Stimulated activated CD4-positive, alpha-beta T cell treated with anti-CD3 and anti-CD28 coated beads, Interleukin-12 subunit alpha, Interleukin-12 subunit beta, amount 100 ng/mL, for 4 hours (primary cell): Measurements from ENCODE around the gene ZC4H2.
"Not testable (repeated sequence)": the region's sequence is repeated elsewhere in the genome, so short reads cannot be mapped to it uniquely, and the experiment has no call there.

ENCODE experiments used
- DNase-seq: peaks from one replicate; pipeline ENCODE4 v3.0.0-alpha.2; 2020

The ZC4H2 gene, protein sequence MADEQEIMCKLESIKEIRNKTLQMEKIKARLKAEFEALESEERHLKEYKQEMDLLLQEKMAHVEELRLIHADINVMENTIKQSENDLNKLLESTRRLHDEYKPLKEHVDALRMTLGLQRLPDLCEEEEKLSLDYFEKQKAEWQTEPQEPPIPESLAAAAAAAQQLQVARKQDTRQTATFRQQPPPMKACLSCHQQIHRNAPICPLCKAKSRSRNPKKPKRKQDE

DNA sequence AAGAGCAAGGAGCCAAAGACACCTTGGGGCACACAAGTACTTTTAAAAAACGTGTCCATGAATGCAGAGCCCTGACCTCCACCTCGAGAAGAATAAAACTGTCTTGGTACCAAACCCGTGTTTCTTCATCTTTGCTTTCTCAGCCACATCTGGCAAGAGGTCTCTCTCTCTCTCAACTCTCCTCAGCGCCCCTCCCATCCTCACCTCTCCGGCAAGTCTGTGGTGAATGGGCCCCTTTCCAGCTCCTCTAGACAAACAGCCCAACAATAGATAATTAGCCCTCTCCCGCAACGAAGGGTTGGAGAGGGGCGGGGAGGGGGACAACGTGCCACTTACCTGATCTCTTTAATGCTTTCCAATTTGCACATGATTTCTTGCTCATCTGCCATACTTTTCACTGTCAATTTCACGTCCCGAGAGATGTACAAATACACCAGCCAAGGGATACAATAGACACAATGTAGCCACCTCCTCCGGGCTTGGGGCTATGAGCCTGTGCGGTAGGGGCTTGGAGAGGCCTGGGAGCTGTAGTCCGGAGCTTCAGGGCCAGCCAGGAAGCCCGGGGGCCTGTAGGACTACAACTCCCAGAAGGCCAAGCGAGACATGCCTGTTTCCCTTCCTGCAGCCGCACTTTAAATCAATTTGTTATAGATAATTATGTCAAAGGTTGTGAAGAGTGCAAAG lies at the start of gene ZC4H2:
ZC4H2 (minus strand) TSS at position 462 of the 684 bp plus-strand sequence; CDS start at position 389, 73 bp downstream.
- DNase-seq: peak; percentile 54

DNA sequence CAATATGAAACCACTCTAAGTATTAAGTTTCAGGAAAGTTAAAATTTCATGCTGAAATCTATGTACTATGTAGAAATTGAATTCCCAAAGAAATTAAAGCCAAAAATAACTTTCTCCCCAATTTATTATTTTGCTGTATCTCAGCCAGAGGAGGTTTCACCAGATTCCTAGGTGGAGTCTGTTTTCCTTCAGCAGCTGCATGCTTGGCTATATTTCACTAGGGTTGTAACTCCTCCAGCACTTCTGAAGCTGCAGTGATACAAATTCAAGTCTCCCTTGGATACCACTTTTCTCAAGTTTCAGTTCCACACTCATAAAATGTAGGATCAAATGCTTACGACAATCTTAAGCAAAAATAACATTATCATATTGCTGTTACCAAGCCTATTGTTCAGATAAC lies 41.2 kb upstream of the ZC4H2 start:
- no peak for DNase-seq

DNA sequence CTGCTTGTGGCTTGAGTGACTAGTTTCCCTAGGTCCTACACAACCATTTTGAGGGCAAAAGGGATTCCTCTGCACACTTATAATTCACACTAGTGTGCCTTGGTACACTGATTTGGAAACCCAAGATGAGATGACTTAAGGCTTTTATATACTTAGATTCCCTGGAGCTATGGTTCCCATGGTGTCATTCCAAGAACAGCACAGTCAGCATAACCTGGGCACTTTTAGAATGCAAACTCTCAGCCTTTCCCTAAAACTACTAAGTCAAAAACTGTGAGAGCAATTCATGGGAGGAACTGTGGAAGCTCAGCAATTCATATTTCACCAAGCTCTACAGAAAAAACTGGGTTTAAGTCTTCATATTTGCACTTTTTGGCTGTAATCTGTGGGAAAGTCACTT lies 38.0 kb upstream of the ZC4H2 start:
- DNase-seq: no peak

- no peak for DNase-seq
Observed at GRCh38 chrX:65009459-65009858, 33.2 kb upstream of the ZC4H2 start.

DNA sequence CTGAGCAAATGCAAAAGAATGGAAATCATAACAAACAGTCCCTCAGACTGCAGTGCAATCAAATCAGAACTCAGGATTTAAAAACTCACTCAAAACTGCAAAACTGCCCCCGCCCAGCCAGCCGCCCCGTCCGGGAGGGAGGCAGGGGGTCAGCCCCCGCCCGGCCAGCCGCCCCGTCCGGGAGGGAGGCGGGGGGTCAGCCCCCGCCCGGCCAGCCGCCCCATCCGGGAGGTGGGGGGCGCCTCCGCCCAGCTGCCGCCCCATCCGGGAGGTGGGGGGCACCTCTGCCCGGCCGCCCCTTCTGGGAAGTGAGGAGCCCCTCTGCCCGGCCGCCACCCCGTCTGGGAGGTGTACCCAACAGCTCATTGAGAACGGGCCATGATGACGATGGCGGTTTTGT lies 26.0 kb upstream of the ZC4H2 start:
- not testable (repeated sequence) for DNase-seq

- DNase-seq: no peak
Observed at GRCh38 chrX:64996805-64997204, 20.6 kb upstream of the ZC4H2 start.

DNA sequence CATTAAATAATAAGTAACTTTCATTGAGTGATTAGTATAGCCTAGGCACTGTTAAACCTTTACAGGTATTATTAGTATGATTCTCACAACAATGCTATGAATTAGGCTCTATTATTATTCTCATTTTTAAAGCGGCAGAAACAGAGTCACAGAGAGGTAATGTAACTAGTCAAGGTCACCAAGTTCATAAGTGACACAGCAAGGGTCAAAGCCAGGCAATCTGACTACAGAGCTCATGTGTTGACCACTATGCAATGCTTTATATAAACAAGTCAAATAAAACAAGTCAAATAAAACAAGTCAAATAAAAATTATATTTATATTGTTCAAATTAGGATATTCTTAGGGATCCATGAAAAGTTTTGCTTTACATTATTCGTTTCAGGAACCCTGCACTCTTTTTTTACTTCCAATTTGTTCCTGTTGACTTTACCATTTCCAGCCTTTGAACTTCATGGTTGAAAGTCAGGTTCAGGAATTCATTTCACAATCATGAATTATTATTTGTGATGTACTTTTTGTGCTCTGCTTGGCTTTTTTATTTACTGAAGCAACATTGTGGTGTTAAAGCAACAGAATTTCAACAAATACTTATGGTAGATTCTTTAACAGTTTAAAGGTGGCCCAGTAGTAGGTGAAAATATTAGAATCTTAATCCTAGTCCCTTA lies 18.0 kb upstream of the ZC4H2 start:
- DNase-seq: no peak

DNA sequence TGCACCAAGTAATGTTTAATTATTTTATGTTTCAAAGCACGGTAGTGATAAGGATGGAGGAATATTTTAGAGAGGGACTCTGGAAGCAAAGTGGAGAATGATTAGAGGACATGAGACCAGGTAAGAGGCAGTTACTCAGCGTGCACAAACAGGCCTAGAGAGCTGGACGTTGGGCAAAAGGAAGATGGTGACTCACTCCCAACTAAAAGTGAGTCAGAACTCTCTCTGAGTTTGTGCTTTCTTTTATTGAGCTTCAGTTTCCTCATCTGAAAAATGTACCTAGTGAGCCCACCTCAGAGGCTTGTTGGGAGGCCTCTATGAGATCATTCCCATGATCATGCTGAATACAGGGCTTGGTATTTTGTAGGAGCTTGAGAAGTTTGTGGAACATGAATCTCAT lies 1.6 kb upstream of the ZC4H2 start:
- DNase-seq: no peak

- no peak for DNase-seq
Observed at GRCh38 chrX:64977051-64977450, 801 bp upstream of the ZC4H2 start.

DNA sequence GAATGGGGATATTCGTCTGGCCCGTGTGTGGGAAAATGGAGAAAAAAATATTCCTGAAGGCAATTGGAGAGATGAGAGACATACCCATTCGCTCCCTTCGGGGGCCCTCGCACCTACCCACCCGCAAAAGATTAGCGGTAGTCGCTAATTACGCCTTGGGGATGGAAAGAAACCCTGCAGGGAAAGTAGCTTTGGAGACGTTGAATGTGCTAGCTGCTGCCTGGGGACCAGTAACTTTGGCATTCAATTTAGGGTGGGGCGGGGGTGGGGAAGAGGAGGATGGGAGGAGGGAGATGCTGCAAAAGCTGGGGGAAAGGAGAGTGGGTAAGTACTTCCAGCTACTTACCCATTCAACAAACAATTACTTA lies 407 bp upstream of the ZC4H2 start:
- no peak for DNase-seq

DNA sequence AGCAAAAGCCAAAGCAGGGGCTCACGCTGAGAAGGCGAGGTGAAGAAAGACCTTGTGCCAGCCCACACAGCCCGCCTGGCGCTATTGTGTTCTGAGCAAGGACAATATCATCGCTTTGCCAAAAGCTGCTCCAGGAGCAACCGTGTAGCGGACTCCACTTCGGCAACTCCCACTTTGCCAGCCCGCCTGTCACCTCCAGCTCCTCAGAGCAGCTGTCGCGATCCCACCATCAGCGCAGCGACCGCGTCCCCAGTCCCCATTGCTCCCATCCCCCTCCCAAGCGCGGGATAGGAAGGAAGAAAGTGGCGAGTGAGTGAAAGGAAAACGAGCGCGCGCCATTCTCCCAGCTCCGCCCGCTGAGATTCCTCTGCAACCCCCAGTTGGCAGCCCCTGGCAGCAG lies 759 bp downstream of the ZC4H2 start:
- peak; percentile 10 for DNase-seq

DNA sequence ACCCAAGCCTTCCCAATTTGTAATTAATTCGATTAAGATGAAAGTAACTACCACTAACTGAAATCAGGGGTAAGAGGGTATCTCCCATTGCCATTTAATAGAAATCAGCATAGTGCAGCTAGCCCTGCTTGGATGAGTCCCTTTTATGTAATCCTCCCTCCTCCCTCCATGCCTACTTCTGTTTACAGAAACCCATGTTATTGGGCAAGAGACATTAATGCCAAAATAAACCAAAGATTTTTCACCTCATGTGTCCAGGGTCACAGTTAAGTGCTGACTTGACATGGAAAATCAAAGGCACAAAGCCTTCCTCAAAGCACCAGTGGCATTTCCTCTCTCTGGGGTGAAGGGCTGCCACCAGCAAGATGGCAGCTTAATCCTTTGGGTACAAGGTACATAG lies 50.8 kb downstream of the ZC4H2 start:
- DNase-seq: no peak

DNA sequence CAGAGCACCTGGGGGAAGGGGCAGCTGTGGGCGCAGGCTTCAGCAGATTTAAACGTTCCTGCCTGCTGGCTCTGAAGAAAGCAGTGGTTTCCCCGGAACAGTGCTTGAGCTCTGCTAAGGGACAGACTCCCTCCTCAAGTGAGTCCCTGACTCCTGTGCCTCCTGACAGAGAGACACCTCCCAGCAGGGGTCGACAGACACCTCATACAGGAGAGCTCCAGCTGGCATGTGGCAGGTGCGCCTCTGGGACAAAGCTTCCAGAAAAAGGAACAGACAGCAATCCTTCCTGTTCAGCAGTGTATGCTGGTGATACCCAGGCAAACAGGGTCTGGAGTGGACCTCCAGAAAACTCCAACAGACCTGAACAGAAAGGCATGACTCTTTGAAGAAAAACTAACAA lies 68.1 kb downstream of the ZC4H2 start:
- DNase-seq: no peak

DNA sequence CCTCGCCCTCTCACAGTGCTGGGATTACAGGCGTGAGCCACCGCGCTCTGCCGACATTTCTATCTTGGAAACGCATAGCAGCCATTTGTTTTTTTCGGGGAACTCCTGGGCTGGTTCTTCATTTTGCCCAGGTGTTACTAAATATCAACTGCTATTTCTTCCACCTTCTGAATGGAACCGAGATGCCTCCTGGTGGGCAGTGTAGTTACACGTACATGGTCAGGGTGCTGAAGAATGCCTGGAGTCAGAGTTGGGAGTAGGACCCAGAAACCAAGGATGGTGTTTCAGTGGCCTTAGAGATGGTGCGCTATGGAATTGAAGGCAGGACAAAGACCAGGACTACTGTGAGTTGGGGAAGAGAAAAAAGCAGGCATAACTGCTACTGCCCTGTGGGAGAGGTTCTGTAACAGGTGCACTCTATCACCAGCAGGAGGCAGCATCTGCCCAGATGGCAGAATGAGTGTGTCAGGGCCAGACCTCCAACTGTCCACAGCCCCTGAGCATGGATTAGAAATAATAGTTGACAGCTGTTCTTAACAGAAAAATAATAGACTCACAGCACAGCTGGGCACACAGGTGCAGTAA lies 81.7 kb downstream of the ZC4H2 start:
- DNase-seq: peak; percentile 8

DNA sequence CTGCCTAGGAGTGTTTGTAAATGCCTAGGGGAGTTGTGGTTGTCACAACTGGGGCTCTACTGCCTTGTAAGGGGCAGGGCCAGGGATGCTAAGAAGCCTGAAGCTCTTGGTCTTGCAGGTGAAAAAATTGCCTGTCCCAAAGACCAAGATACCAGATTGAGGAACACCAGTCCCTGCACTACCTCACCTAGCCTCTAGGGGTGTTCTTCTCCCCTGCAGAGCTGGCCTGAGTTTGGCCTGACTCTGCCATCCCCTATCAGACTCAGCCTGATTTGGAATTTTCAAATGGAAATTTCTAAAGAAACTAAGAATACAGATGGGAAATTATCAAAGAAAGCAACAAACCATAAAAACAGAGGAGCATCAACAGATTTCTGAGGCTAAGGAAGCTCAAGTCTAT lies 90.4 kb downstream of the ZC4H2 start:
- DNase-seq: no peak

GRCh38 chrX:64878709-64879108 lies 97.5 kb downstream of the ZC4H2 start:
- DNase-seq: not testable (repeated sequence)

- no peak for DNase-seq
Observed at GRCh38 chrX:64867217-64867616, 109.0 kb downstream of the ZC4H2 start.
